HFF-Myc (cell line): ENCODE measurements around the gene CREB3L4.

Source experiments
- DNase-seq: peaks from one replicate; pipeline ENCODE4 v3.0.0-alpha.2; 2011; ENCODE audit warnings: low read depth; ENCODE audit errors: extremely low read depth
- H3K4me3 ChIP-seq: replicated peaks from 2 replicates; pipeline ENCODE4 v1.5.1; 2011; ENCODE audit warnings: low read depth, mild to moderate bottlenecking, control low read depth, low read length
- TF ChIP-seq, protein P1 (sequence below): IDR thresholded peaks from 2 replicates; pipeline ENCODE4 v1.5.1; 2012; ENCODE audit warnings: mild to moderate bottlenecking, low read depth, low read length, control low read depth; ENCODE audit errors: missing control alignments

CREB3L4 gene

GRCh38 chr1:153932156-153933131 is 35.3 kb upstream of the CREB3L4 start:
- no peak overlapping the region for H3K4me3 ChIP-seq
- TF ChIP-seq, protein P1, sequence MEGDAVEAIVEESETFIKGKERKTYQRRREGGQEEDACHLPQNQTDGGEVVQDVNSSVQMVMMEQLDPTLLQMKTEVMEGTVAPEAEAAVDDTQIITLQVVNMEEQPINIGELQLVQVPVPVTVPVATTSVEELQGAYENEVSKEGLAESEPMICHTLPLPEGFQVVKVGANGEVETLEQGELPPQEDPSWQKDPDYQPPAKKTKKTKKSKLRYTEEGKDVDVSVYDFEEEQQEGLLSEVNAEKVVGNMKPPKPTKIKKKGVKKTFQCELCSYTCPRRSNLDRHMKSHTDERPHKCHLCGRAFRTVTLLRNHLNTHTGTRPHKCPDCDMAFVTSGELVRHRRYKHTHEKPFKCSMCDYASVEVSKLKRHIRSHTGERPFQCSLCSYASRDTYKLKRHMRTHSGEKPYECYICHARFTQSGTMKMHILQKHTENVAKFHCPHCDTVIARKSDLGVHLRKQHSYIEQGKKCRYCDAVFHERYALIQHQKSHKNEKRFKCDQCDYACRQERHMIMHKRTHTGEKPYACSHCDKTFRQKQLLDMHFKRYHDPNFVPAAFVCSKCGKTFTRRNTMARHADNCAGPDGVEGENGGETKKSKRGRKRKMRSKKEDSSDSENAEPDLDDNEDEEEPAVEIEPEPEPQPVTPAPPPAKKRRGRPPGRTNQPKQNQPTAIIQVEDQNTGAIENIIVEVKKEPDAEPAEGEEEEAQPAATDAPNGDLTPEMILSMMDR = no peak
- DNase-seq = no peak

DNA sequence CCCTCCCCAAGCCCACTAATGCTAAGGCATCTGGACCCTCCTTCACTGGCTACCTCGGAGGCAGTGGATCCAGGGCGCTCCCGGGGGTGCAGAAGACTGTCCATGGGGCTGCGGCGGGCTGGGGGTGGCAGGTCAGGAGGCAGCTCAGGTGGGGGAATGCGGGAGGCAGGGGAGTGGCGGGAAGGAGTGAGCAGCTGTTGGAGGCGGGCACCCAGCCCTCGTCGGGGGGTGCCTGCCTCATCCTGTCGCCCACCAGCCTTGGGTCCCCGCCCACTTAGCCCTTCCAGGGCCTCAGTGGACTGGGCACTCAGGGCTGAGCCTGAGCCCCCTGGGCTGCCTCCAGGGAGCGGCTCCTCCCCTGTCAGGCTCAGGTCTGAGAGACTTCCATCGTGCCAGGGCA is 34.3 kb upstream of the CREB3L4 start:
- TF ChIP-seq, protein P1 = no peak
- DNase-seq = no peak
- no peak overlapping the region for H3K4me3 ChIP-seq

GRCh38 chr1:153933955-153934354 is 33.7 kb upstream of the CREB3L4 start:
- TF ChIP-seq, protein P1 = no peak
- DNase-seq = no peak
- no peak overlapping the region for H3K4me3 ChIP-seq

GRCh38 chr1:153934746-153935145 is 33.0 kb upstream of the CREB3L4 start:
- DNase-seq = no peak
- TF ChIP-seq, protein P1 = no peak
- no peak overlapping the region for H3K4me3 ChIP-seq

DNA sequence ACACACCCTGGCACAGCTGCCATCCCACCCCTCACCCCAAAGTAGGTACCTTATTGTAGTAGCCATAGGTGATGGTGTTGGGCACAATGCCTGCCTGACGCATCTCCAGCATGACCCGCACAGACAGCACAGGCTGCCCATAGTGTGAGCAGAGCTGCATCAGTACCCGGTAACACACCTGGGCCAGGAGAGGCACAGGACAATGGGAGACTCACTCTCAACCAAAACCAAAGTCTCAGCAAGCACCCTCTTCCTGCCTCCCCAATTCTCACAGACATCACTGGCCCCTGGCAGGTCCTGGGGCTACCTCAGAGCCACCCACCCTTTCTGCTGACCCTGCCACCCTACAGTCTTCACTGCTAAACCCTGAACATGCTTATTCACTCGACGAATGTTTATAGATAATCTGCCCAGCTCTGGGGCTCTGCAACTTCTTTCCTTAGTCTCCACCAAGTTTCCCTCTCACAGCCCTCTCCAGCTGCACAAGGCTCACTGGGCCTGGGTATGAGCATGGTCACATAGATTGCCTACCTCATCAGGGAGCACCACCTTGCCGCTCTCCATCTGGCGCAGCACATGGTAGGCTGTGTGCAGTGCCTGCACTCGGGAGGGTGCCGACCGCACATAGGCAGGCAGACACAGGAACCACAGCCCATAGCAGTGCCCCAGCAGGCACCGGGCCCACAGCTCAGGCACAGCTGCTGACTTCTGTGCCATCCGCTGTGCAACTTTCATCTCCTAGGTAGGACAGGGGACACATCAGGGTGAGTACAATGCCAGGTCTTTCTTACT is 31.5 kb upstream of the CREB3L4 start:
- TF ChIP-seq, protein P1 = no peak
- H3K4me3 ChIP-seq = no peak overlapping the region
- no peak for DNase-seq

GRCh38 chr1:153937331-153937730 is 30.4 kb upstream of the CREB3L4 start:
- H3K4me3 ChIP-seq = no peak overlapping the region
- DNase-seq = no peak
- TF ChIP-seq, protein P1 = no peak
